Mucosa of gallbladder (tissue), 1 donor: ENCODE data around the gene CHRNG. TPM values are rescaled to one million over a fixed set of nuclear protein-coding genes. Genes with fewer than 3 reads are reported as not detected.
A peak's percentile ranks its signal among the peaks of the same experiment; 100 is the strongest.

Experiments used
- DNase-seq: peaks from one replicate; pipeline ENCODE4 v3.0.0-alpha.2; 2020; ENCODE audit warnings: low spot score
- total RNA-seq: library from RNA; stranded (reverse); gene quantifications from one replicate; pipeline ENCODE4 v1.2.1, GENCODE V29; 2021
- donor health status: DM: no; HTN: no; CAD: no.

The CHRNG gene
- total RNA-seq, 1 donor from 2014 or later, result not detected

DNA sequence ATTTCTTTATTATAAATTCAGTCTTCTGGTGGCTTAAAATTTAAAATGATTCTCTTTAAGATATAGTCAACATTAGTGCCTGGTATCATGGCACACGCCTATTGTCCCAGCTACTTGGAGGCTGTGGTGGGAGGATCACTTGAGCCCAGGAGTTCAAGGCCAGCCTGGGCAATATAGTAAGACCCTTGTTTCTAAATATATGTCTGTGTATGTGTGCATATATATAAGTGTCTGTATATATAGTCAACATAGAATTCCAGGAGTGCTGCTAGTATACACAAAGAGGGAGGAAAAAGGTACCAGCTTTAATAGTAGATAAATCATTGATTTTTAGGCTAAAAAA is 35.9 kb downstream of the CHRNG start:
- DNase-seq, result no peak

- DNase-seq, result no peak
Observed at GRCh38 chr2:232576995-232577394, 37.5 kb downstream of the CHRNG start.

DNA sequence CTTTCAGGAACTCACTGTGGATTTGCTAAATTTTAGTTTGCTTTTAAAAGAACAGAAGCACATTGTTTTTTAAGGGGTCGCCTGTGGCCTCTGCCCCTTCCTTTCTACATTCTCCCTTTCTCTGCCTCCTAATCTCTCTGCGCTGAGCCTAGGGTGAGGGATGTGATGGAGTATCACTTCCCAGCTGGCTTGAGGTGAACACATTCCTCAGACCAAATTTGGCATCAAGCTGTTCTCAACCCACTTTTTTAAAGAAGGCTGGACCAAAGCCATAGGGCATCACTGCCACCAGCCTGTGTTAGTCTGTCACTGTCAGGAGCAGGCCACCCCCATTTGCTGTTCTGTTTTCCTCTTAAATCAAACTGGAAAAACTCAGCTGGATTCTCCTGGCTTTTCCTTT is 38.3 kb downstream of the CHRNG start:
- DNase-seq, result no peak

DNA sequence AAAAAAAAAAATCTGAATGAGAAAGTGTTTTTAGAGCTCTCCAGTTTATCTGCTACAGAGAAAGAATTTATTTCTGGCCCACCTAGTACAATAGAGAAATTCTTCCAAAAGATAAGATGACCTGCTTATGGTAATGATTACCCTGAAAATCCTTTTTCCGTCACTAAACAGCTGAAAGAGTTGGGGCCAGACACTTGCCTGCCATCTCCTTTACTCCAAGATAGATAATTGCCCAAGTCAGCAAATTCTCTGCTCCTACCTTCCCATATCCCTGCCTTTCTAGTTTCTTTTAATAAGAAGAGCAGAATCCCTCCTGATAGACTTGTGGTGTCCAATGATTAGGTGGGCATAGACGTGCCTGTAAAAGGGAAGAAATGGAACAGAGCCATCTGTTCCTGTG is 39.1 kb downstream of the CHRNG start:
- DNase-seq, result no peak

GRCh38 chr2:232580648-232580981 is 41.1 kb downstream of the CHRNG start:
- DNase-seq, result no peak

DNA sequence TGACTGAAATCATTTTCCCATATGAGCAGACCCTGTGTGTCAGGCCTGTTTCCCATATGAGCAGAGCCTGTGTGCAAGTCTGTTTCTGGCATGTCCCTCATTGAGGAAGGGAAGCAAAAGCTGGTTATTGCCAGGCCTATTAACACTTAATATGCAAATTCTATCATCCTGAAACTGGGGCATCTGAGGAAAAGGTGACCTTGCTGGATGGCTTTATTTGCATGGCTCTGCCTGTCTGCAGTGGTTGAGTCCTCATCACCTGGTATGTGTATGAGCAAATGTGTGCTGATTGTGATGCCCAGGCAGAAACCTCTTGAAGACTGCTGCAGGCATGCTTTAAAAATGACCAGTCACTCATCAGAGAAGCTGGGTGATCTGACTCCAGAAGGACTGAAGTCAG is 42.2 kb downstream of the CHRNG start:
- DNase-seq, result no peak

- DNase-seq, result no peak
Observed at GRCh38 chr2:232584238-232584637, 44.7 kb downstream of the CHRNG start.

DNA sequence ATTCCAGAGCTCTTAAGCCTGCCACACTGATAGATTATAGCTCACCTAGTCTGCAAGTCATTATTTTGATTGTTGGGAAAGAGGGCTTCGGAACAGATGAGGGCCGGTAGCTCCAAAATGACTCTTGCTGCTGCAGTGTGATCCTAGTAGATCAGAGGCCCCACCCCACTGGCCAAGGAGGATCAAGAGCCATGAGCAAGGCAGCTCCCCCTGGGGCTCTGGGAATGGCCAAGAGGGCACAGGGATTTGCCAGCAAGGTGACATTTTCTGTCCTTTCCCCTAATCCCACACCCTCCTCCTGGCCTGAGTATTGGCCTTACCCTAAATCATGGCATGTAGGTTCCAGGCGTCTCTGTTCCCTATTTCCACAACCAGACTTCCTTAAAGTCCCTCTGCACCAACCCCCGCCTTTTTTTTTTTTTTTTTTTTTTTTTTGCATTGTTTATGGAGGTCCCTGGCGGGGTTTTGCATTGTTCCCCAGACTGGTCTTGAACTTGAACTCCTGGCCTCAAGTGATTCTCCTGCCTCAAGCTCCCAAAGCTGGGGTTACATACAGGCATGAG is 47.5 kb downstream of the CHRNG start:
- DNase-seq, result no peak

- no peak for DNase-seq
Observed at GRCh38 chr2:232587512-232587911, 48.0 kb downstream of the CHRNG start.

GRCh38 chr2:232588031-232588430 is 48.5 kb downstream of the CHRNG start:
- DNase-seq, result no peak

DNA sequence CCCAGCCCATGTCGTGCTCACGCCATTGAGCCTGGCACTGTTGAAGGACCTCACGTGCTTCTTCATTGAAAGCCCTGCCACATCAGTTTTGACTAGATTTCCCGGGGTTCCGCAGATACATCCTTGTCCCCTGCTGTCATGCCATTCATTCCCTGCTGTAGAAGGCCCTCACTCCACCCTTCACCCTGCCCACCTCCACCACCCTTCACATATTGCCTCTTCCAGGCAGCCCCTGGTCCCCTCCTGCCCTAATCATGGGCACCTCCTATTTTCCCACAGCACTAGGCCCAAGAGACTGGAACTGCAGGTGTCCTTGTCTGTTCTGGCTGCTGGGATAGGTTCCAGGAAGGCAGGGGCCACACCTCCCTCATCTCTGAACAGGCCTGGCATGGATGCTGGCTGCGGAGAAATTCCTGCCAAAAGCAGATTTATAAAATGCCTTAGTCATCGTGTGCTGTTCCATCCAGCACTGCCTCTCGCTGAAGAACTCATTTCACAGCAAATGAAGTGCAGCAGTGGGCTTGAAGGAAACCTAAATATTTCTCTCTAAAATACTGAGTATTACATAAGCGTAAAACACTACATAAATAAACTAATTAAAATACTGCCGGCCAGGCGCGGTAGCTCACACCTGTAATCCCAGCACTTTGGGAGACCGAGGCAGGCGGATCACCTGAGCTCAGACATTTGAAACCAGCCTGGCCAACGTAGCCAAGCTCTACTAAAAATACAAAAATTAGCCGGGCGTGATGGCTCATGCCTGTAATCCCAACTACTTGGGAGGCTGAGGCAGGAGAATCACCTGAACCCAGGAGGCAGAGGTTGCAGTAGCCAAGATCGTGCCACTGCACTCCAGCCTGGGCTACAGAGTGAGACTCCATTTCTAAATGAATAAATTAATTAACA is 49.4 kb downstream of the CHRNG start:
- peak; percentile 72 for DNase-seq

DNA sequence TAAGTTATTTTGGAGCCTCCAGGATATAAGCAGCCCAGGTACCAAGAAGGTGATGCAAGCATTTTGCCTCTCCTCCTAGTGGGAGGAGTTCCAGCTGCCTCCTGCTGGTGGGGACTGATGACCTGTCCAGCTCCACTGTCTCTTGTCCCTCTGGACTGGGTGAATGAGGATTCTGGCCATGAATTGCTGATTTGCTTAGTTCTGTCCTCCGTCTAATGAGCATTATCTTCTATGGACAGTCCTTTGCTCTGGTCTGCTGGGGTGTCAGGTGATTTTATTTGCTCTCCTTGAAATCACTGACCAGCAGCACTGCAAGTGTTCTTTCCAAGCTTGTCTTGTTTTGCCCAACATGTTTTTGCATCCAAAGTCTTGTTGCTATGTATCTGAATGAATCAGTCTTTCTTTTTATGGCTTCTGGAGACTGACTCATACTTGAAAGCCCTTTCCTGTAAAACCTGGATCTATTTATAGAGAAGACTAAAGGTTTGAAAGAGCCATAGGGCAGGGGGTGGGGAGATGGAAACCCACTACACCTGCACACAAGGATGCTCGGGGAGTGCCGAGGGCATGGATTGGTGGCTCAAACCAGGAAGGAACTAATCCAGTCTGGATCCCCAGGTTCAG is 53.4 kb downstream of the CHRNG start:
- no peak for DNase-seq

DNA sequence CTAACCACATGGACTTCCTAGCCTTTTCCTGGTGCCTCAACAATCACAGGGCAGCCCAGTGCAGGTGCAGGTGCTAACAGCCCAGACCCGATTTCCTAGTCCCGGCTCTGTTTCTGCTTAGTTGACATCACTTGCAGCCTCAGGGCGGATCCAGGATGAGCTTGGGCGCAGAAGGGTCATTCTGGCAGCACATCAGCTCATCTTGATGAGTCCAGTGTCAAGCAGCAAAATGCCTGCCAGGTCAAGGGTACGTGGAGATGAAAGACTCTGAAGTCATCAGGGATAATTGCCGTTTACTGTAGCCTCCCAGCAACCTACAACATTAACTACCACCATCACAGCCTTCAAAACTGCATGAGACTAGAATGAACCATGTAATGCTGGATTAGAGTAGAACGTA is 54.5 kb downstream of the CHRNG start:
- no peak for DNase-seq

Other genes with a start within 250 kb of the CHRNG start
- gene ALPP, start 160.9 kb upstream of the CHRNG start, total RNA-seq, result not detected
- gene ALPG, start 132.8 kb upstream of the CHRNG start, total RNA-seq, result not detected
- 1.0 TPM for gene ALPI, start 83.5 kb upstream of the CHRNG start, total RNA-seq
- 0.35 TPM for gene ECEL1, start 51.9 kb upstream of the CHRNG start, total RNA-seq
- gene PRSS56, start 19.3 kb upstream of the CHRNG start, total RNA-seq, result not detected
- gene CHRND, start 13.5 kb upstream of the CHRNG start, total RNA-seq, result not detected
- 4.6 TPM for gene TIGD1, start 10.9 kb downstream of the CHRNG start, total RNA-seq
- 65.5 TPM for gene EIF4E2, start 11.0 kb downstream of the CHRNG start, total RNA-seq
- gene EFHD1, start 93.9 kb downstream of the CHRNG start, total RNA-seq, result 6.0 TPM
- 55.6 TPM for gene GIGYF2, start 157.6 kb downstream of the CHRNG start, total RNA-seq
- 3.0 TPM for gene KCNJ13, start 236.9 kb downstream of the CHRNG start, total RNA-seq